A673 (cell line): ENCODE results near the gene MMP21.

ENCODE experiments used
- EZH2 ChIP-seq: fragments of 200-600 bp; sonication (generic); IDR thresholded peaks from 2 replicates; pipeline ENCODE4 v1.6.1; 2017; ENCODE audit warnings: borderline replicate concordance, low read depth, mild to moderate bottlenecking, mixed read lengths, antibody characterized with exemption, low read length; ENCODE audit not compliant: poor library complexity, severe bottlenecking
- TF ChIP-seq, protein P1 (sequence below): fragments of 300-800, 200-600 bp; sonication (generic); conservative IDR thresholded peaks from 2 replicates; pipeline ENCODE4 v1.5.1; 2017; ENCODE audit warnings: low read depth, mild to moderate bottlenecking, antibody characterized with exemption, low read length, moderate library complexity, mixed read lengths

DNA sequence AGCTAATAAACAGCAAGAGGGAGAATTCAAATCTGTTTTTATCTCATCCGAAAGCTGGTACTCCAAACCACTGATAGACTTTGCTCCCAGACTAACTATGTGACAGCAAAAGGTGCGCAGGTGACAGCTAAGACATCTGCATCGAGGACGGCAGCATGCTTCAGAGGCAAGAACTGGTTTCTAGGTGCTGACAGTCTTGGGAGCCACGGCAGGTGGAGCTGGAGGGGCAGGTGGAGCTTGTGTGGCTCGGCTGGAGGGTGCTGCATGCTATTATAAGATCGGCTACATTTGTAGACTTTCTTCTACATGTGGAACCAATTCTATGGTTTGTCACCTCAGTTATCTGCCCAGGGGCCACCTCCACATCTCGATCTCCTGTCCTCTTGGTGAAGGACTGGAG, 21.8 kb upstream of the MMP21 start:
- TF ChIP-seq, protein P1, sequence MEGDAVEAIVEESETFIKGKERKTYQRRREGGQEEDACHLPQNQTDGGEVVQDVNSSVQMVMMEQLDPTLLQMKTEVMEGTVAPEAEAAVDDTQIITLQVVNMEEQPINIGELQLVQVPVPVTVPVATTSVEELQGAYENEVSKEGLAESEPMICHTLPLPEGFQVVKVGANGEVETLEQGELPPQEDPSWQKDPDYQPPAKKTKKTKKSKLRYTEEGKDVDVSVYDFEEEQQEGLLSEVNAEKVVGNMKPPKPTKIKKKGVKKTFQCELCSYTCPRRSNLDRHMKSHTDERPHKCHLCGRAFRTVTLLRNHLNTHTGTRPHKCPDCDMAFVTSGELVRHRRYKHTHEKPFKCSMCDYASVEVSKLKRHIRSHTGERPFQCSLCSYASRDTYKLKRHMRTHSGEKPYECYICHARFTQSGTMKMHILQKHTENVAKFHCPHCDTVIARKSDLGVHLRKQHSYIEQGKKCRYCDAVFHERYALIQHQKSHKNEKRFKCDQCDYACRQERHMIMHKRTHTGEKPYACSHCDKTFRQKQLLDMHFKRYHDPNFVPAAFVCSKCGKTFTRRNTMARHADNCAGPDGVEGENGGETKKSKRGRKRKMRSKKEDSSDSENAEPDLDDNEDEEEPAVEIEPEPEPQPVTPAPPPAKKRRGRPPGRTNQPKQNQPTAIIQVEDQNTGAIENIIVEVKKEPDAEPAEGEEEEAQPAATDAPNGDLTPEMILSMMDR, result no peak
- no peak for TF ChIP-seq EZH2
